ENCODE measurements around the gene PRKN. TPM values are rescaled to one million over a fixed set of nuclear protein-coding genes. Genes with fewer than 3 reads are reported as not detected.

The PRKN gene
- total and polyA plus RNA-seq, 2 experiments from 2014 or later = 0.10 to 0.84 TPM

DNA sequence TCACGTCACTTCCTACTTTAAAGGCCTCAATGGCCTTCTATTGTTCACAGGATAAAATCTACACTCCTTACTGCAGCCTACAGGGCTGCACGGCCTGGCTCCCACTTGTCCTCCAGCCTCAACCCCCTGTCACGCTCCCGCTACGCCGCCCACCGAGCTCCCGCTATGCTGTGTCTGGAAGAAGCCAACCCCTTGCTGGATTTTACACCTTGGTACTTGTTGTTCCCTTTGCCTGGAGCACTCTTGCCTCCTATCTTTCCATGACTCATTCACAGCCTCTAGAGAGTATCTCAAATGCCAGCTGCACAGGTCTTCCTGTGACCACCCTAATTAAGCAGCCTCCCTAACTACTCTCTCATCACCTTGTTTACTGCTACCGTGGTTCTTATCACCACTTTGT lies 259.9 kb downstream of the PRKN start (continued):
- no peak for TF ChIP-seq REST (IDR thresholded peaks at IDR 0.05; ENCODE audit: unreplicated experiment)

DNA sequence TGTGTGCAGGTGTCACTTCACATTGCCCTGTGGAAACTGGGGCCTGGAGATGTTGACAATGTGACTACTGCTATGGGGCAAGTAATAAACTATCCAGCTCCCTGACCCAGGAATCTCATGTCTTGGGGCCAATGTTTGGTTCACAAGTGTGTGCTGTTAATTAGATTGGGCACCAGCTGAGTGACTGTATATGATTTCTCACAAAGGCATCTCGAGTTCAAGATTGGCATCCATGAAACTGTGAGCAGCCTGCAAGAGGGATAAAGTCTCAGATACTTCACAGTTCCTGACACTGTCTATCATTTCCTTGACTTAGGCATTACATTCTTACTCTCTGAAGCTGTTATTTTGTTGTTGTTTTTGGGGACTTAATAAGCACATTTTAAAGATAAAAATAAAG lies 264.0 kb downstream of the PRKN start:
- H3K36me3 ChIP-seq (ENCODE audit: insufficient read depth) = no peaks in the 10 kb centered on the region
- ATAC-seq = no peak
- TF ChIP-seq ZNF331 (CRISPR knock-in tag; IDR thresholded peaks at IDR 0.05; ENCODE audit: low read depth) (no peak), EZH2 (IDR thresholded peaks at IDR 0.05; ENCODE audit: low read depth, unreplicated experiment) (no peak), NANOG (IDR thresholded peaks at IDR 0.05; ENCODE audit: borderline replicate concordance) (no peak), ETS1 (IDR thresholded peaks at IDR 0.05) (no peak), JUNB (IDR thresholded peaks at IDR 0.05; ENCODE audit: unreplicated experiment) (no peak), CREB1 (CRISPR knock-in tag; IDR thresholded peaks at IDR 0.05; ENCODE audit: low read depth) (no peak)
- TF ChIP-seq, protein P1, sequence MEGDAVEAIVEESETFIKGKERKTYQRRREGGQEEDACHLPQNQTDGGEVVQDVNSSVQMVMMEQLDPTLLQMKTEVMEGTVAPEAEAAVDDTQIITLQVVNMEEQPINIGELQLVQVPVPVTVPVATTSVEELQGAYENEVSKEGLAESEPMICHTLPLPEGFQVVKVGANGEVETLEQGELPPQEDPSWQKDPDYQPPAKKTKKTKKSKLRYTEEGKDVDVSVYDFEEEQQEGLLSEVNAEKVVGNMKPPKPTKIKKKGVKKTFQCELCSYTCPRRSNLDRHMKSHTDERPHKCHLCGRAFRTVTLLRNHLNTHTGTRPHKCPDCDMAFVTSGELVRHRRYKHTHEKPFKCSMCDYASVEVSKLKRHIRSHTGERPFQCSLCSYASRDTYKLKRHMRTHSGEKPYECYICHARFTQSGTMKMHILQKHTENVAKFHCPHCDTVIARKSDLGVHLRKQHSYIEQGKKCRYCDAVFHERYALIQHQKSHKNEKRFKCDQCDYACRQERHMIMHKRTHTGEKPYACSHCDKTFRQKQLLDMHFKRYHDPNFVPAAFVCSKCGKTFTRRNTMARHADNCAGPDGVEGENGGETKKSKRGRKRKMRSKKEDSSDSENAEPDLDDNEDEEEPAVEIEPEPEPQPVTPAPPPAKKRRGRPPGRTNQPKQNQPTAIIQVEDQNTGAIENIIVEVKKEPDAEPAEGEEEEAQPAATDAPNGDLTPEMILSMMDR (conservative IDR thresholded peaks at IDR 0.05; ENCODE audit: low read depth in 2 of 2) = no peak
- TF ChIP-seq, protein P2, sequence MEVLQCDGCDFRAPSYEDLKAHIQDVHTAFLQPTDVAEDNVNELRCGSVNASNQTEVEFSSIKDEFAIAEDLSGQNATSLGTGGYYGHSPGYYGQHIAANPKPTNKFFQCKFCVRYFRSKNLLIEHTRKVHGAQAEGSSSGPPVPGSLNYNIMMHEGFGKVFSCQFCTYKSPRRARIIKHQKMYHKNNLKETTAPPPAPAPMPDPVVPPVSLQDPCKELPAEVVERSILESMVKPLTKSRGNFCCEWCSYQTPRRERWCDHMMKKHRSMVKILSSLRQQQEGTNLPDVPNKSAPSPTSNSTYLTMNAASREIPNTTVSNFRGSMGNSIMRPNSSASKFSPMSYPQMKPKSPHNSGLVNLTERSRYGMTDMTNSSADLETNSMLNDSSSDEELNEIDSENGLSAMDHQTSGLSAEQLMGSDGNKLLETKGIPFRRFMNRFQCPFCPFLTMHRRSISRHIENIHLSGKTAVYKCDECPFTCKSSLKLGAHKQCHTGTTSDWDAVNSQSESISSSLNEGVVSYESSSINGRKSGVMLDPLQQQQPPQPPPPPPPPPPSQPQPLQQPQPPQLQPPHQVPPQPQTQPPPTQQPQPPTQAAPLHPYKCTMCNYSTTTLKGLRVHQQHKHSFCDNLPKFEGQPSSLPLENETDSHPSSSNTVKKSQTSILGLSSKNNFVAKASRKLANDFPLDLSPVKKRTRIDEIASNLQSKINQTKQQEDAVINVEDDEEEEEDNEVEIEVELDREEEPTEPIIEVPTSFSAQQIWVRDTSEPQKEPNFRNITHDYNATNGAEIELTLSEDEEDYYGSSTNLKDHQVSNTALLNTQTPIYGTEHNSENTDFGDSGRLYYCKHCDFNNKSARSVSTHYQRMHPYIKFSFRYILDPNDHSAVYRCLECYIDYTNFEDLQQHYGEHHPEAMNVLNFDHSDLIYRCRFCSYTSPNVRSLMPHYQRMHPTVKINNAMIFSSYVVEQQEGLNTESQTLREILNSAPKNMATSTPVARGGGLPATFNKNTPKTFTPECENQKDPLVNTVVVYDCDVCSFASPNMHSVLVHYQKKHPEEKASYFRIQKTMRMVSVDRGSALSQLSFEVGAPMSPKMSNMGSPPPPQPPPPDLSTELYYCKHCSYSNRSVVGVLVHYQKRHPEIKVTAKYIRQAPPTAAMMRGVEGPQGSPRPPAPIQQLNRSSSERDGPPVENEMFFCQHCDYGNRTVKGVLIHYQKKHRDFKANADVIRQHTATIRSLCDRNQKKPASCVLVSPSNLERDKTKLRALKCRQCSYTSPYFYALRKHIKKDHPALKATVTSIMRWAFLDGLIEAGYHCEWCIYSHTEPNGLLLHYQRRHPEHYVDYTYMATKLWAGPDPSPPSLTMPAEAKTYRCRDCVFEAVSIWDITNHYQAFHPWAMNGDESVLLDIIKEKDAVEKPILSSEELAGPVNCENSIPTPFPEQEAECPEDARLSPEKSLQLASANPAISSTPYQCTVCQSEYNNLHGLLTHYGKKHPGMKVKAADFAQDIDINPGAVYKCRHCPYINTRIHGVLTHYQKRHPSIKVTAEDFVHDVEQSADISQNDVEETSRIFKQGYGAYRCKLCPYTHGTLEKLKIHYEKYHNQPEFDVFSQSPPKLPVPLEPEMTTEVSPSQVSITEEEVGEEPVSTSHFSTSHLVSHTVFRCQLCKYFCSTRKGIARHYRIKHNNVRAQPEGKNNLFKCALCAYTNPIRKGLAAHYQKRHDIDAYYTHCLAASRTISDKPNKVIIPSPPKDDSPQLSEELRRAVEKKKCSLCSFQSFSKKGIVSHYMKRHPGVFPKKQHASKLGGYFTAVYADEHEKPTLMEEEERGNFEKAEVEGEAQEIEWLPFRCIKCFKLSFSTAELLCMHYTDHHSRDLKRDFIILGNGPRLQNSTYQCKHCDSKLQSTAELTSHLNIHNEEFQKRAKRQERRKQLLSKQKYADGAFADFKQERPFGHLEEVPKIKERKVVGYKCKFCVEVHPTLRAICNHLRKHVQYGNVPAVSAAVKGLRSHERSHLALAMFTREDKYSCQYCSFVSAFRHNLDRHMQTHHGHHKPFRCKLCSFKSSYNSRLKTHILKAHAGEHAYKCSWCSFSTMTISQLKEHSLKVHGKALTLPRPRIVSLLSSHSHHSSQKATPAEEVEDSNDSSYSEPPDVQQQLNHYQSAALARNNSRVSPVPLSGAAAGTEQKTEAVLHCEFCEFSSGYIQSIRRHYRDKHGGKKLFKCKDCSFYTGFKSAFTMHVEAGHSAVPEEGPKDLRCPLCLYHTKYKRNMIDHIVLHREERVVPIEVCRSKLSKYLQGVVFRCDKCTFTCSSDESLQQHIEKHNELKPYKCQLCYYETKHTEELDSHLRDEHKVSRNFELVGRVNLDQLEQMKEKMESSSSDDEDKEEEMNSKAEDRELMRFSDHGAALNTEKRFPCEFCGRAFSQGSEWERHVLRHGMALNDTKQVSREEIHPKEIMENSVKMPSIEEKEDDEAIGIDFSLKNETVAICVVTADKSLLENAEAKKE (CRISPR knock-in tag; IDR thresholded peaks at IDR 0.05) = no peak

More for the DNA sequence above, 264.0 kb downstream of the PRKN start:
- Histone ChIP-seq H3K4me1 (ENCODE audit: insufficient read depth) (no peaks in the 10 kb centered on the region), H3F3A (replicated peaks; ENCODE audit: low read depth) (no peaks in the 10 kb centered on the region), H3K9me2 (ENCODE audit: insufficient read depth) (no peaks in the 10 kb centered on the region), H4K20me1 (replicated peaks; ENCODE audit: insufficient read depth) (no peaks in the 10 kb centered on the region), H3K27ac (ENCODE audit: low read depth) (no peak overlapping the region), H3K27me3 (ENCODE audit: insufficient read depth) (no peaks in the 10 kb centered on the region), H3K4me3 (no peak overlapping the region), H3K79me2 (replicated peaks; ENCODE audit: insufficient read depth) (no peaks in the 10 kb centered on the region), H2AFZ (no peak overlapping the region), H3K4me2 (no peak overlapping the region)
- Mint-ChIP-seq H3K27me3 (ENCODE audit: insufficient read depth, low read depth, poor library complexity) (peaks cover 2% of the 10 kb centered on the region), H3K4me3 (no peak overlapping the region), H3K27ac (no peak overlapping the region), H3K9me3 (peaks cover 8% of the 10 kb centered on the region; the same call in 2 of the 3 replicates), H3K36me3 (ENCODE audit: low read depth) (no peaks in the 10 kb centered on the region; the same call in 2 of the 3 replicates), H3K4me1 (no peaks in the 10 kb centered on the region)
- DNase-seq (ENCODE audit: low spot score) = no peak

All from GM23338 (cell line).